ENCODE results near the gene ZNF678. TPM values are rescaled to one million over a fixed set of nuclear protein-coding genes. Genes with fewer than 3 reads are reported as not detected.
A peak's percentile ranks its signal among the peaks of the same experiment; 100 is the strongest.

The ZNF678 gene
- total RNA-seq, 1 donor from 2014 or later: 5.3 TPM

GRCh38 chr1:227540170-227541098 is 22.9 kb upstream of the ZNF678 start:
- Histone ChIP-seq H3K36me3 (ENCODE audit: control insufficient read depth, insufficient read depth, low read length) (no peaks in the 10 kb centered on the region), H3K27me3 (ENCODE audit: control insufficient read depth, insufficient read depth, low read length) (no peaks in the 10 kb centered on the region), H3K4me3 (ENCODE audit: low read depth, low read length) (no peak overlapping the region)
- DNase-seq (ENCODE audit: low read depth) (no peak), FAIRE-seq (no peak)
- TF ChIP-seq, protein P1, sequence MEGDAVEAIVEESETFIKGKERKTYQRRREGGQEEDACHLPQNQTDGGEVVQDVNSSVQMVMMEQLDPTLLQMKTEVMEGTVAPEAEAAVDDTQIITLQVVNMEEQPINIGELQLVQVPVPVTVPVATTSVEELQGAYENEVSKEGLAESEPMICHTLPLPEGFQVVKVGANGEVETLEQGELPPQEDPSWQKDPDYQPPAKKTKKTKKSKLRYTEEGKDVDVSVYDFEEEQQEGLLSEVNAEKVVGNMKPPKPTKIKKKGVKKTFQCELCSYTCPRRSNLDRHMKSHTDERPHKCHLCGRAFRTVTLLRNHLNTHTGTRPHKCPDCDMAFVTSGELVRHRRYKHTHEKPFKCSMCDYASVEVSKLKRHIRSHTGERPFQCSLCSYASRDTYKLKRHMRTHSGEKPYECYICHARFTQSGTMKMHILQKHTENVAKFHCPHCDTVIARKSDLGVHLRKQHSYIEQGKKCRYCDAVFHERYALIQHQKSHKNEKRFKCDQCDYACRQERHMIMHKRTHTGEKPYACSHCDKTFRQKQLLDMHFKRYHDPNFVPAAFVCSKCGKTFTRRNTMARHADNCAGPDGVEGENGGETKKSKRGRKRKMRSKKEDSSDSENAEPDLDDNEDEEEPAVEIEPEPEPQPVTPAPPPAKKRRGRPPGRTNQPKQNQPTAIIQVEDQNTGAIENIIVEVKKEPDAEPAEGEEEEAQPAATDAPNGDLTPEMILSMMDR (IDR thresholded peaks at IDR 0.05; ENCODE audit: insufficient read depth, low read length, severe bottlenecking): no peak

- no peak for DNase-seq (ENCODE audit: low read depth)
- Histone ChIP-seq H3K4me3 (ENCODE audit: low read depth, low read length) (no peak overlapping the region), H3K27me3 (ENCODE audit: control insufficient read depth, insufficient read depth, low read length) (no peaks in the 10 kb centered on the region), H3K36me3 (ENCODE audit: control insufficient read depth, insufficient read depth, low read length) (no peaks in the 10 kb centered on the region)
- TF ChIP-seq, protein P1 (IDR thresholded peaks at IDR 0.05; ENCODE audit: insufficient read depth, low read length, severe bottlenecking): no peak
- FAIRE-seq: no peak
Measured at GRCh38 chr1:227541129-227541528, 22.2 kb upstream of the ZNF678 start.

GRCh38 chr1:227541796-227542152 is 21.6 kb upstream of the ZNF678 start:
- TF ChIP-seq, protein P1 (IDR thresholded peaks at IDR 0.05; ENCODE audit: insufficient read depth, low read length, severe bottlenecking): no peak
- Histone ChIP-seq H3K4me3 (ENCODE audit: low read depth, low read length) (peak overlapping the region; percentile 55), H3K27me3 (ENCODE audit: control insufficient read depth, insufficient read depth, low read length) (no peaks in the 10 kb centered on the region), H3K36me3 (ENCODE audit: control insufficient read depth, insufficient read depth, low read length) (no peaks in the 10 kb centered on the region)
- DNase-seq (ENCODE audit: low read depth) (no peak), FAIRE-seq (no peak)

DNA sequence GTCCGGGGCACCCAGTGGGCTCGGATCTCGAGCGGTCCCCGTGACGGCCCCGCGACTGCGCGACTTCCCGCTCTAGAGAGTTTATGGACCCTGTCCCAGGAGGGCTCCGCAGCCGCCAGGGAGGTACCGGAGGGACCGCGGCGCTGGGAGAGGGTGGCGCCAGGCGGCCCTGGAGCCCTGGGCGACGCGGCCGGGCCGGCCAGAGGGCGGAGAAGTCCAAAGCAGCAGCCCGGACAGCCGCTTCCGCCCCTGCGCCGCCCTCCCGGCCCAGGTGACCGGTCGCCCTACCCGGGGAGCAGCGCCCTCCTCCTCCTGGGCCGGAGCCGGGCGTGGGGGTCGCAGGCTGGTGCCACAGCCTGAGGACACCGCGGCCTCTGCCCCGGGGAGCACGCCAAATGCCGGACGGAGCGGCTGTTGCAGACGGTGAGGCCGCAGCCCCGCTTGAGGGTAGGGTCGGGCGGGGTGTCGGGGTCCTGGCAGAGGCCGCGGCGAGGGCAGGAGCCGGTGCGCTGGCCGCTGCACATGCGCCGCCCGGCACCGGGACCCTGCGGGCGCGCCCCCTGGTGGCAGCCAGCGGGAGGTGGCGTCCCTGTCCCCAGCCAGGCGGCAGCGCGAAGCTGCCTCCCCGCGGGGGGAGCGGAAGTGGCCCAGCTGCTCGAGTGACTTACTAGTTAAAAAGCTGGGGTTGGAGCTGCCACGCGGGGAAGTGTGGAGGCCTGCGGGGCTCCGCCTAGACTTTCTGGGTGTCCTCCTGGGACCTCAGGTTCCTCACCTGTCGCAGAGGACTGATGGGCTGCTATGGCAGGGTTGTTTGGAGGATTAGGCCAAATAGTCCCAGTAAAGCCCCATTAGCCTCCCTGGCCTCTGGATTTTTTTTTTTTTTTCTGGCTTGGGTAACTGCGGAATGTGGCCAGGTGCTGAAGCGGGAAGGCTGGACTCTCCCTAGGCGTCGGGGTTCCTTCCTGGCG is 20.9 kb upstream of the ZNF678 start:
- FAIRE-seq (no peak), DNase-seq (ENCODE audit: low read depth) (peak; percentile 49)
- no peaks in the 10 kb centered on the region for H3K36me3 ChIP-seq (ENCODE audit: control insufficient read depth, insufficient read depth, low read length)
- peak overlapping the region; percentile 55 for H3K4me3 ChIP-seq (ENCODE audit: low read depth, low read length)
- no peaks in the 10 kb centered on the region for H3K27me3 ChIP-seq (ENCODE audit: control insufficient read depth, insufficient read depth, low read length)
- TF ChIP-seq, protein P1 (IDR thresholded peaks at IDR 0.05; ENCODE audit: insufficient read depth, low read length, severe bottlenecking): peak; percentile 89

DNA sequence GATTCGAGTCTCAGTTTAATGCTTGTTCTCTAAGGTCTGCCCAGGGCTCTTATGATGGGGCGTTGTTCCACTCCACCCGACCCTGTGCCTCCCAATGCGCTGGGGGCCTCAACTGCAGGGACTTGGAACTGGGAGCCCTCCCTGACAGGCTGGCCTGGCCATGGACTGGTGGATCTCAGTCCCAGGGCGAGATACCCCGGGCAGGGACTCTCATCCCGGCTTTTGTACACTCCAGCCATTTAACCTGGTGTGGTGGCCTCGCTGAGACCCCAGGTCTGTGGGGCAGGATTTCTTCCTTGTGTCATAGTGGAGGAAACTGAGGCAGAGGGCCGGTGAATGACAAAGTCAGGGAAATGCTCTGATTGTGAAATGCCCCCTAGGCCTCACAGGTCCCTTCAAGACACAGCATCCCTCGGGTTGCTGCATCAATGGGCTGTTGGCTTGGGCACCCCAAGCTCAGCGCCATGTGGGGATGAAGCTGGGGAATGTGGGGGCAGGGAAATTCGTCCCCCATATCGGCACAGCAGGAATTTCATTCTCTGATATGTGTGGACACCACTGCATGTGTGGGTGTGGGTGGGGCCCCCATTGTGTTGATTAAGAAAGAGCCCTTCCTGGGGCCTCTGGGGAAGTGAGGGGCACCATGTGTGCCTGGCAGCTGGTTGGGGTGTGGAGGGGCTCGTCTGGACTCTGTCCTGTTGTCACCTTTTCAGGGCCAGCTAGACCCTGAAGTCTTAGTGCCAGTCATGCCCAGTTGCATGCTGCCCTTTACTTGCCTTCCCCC is 19.9 kb upstream of the ZNF678 start:
- Histone ChIP-seq H3K27me3 (ENCODE audit: control insufficient read depth, insufficient read depth, low read length) (no peaks in the 10 kb centered on the region), H3K4me3 (ENCODE audit: low read depth, low read length) (no peak overlapping the region), H3K36me3 (ENCODE audit: control insufficient read depth, insufficient read depth, low read length) (no peaks in the 10 kb centered on the region)
- FAIRE-seq: no peak
- TF ChIP-seq, protein P1 (IDR thresholded peaks at IDR 0.05; ENCODE audit: insufficient read depth, low read length, severe bottlenecking): no peak
- no peak for DNase-seq (ENCODE audit: low read depth)

All from bronchial epithelial cell (primary cell).